ENCODE data around the gene CREBRF. TPM values are rescaled to one million over a fixed set of nuclear protein-coding genes. Genes with fewer than 3 reads are reported as not detected.
"Not testable (repeated sequence)": the region's sequence is repeated elsewhere in the genome, so short reads cannot be mapped to it uniquely, and the experiment has no call there.

The CREBRF gene
- total RNA-seq, 1 experiment from 2014 or later = 3.1 TPM

DNA sequence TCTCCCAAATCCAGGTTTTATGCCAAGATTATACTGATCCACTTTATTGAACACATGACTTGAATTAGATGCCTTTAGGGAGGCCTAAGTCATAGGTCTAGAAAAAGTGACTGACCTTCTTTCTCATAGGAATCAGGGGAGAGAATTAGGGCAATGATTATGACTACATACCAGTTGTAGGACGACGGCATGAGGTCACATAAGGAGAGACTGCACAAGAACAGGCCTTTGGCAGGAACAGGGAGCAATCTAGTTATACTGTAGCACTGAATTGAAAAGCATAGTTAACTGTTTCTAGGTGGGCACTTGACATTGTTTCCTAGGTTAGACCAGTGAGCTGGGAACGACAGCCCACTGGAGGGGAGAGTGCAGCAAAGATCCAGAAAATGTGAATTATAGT is 22.7 kb downstream of the CREBRF start:
- DNase-seq (ENCODE audit: low read depth) = no peak

DNA sequence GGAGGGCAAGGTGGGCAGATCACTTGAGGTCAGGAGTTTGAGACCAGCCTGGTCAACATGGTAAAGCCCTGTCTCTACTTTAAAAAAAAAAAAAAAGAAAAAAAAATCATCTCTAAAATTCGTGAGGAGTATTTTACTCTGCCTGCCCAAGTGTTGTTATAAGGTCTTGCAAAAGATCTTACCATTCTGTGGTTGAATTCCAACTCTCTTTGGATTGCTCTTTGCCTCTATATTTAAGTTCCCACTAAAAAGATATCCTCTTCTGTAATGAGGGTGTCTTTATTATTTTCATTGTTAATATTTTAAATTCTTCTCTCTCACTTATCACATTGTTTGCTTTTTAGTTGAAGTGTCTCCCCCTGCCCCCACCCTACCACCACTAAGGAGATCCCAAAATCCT is 33.4 kb downstream of the CREBRF start:
- DNase-seq (ENCODE audit: low read depth) = no peak

DNA sequence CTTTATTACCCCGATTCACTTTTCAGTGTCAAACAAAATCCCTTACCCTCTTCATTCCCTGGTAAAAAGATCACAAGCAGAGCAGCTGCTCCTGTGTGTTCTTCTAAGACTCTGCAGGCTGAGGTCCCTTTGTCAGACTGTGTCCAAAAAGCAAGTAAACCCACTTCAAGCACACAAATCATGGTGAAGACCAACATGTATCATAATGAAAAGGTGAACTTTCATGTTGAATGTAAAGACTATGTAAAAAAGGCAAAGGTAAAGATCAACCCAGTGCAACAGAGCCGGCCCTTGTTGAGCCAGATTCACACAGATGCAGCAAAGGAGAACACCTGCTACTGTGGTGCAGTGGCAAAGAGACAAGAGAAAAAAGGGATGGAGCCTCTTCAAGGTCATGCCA is 34.5 kb downstream of the CREBRF start:
- no peak for DNase-seq (ENCODE audit: low read depth)

DNA sequence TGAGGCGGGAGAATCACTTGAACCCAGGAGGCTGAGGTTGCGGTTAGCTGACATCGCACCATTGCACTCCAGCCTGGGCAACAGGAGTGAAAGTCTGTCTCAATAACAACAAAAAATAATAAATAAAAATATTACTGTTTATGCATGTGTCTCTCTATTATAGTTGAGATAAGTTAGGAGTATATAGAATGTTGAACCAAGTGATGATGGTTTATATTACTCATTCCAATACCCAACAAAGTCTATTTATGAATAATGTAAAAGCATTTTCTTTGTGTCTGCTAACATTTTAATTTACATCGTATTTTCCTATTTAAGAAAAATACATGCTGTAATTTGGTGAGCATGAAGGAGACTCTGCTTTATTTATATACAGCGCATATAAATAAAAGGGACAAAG is 35.8 kb downstream of the CREBRF start:
- no peak for DNase-seq (ENCODE audit: low read depth)

DNA sequence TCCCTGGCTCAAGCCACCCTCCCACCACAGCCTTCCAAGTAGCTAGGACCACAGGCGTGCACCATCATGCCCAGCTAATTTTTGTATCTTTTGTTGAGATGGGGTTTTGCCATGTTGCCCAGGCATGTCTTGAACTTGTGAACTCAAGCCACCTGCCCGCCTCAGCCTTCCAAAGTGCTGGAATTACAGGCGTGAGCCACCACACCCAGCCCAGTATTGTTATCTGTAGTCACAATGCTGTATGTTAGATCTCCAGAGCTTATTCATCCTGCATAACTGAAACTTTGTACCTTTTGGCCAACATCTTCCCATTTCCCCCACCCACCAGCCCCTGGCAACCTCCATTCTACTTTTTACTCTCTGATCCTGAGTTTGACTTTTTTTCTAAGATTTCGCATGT is 37.5 kb downstream of the CREBRF start:
- DNase-seq (ENCODE audit: low read depth) = no peak

DNA sequence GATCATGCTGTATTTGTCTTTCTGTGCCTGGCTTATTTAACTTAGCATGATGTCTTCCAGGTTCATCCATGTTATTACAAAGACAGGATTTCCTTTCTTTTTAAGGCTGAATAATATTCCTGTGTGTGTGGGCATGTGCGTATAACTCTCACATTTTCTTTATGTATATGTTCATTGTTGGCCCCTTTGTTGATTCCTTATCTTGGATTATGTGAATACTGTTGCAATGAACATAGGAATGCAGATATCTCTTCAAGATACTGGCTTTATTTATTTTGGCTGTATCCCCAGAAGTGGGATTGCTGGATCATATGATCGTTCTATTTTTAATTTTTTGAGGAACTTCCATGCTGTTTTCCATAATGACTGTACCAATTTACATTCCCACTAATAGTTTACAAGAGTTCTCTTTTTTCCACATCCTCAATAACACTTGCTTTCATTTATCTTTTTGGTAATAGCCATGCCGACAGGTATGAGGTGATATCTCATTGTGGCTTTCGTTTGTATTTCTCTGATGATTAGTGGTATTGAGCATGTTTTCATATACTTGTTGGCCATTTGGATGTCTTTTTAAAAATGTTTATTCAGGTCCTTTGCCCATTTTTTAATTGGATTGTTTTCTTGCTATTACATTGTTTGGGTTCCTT is 38.0 kb downstream of the CREBRF start:
- peak; percentile 53 for DNase-seq (ENCODE audit: low read depth)

DNA sequence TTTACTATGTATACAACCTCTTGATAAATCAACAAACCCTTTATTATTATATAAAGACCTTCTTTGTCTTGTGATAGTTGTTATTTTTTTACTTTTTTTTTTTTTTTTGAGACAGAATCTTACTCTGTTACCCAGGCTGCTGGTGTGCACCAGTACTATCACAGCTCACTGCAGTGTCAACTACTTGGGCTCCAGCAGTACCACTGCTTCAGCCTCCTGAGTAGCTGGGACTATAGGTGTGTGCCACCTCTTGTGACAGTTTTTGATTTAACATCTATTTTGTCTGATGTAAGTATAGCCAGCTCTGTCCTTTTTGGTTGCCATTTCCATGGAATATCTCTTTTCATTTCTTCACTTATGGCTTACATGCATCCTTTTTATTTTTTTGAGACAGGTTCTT is 42.6 kb downstream of the CREBRF start:
- DNase-seq (ENCODE audit: low read depth) = no peak

DNA sequence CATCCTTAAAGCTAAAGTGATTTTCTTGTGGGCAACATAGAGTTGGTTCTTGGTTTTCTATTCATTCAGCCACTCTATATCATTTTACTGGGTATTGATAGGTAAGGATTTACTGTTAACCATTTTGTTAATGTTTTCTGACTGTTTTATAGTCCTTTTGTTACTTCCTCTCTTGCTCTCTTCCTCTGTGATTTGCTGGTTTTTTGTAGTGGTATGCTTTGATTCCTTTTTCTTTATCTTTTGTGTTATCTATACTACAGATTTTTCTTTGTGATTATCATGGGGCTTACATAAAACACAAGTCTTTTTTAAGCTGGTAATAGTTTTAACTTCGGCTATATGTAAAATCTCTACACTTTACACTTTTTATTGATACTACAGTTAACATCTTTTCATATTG is 43.3 kb downstream of the CREBRF start:
- no peak for DNase-seq (ENCODE audit: low read depth)

DNA sequence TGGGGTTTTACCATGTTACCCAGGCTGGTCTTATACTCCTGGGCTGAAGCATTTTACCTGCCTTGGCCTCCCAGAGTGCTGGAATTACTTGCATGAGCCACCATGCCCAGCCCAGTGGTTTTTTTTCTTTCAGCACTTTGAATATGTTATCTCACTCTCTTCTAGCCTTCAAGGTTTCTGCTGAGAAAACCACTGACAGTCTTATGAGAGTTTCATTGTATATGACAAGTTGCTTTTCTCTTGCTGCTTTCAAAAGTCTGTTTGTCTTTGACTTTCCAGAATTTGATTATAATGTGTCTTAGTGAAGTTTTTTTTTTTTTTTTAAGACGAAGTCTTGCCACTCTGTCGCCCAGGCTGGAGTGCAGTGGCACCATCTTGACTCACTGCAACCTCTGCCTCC is 45.1 kb downstream of the CREBRF start:
- no peak for DNase-seq (ENCODE audit: low read depth)

DNA sequence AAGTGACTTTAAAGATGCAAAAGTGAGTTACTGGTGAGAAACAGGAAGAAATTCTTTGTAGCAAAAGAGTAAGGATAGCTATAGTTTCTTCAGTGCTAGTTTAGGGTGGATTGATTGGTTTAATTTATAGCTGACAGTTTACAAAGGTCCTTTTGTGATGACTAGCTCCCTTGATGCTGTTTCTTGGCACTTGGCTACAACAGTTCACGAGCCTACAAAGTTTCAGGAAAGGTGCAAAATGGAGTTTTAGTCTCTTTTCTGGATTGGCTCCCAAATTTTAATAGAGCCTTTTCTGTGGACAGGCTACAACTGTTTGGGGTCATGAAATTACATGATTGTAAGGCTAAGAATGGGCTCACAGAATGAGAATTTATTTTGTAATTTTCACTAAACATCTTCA is 47.3 kb downstream of the CREBRF start:
- DNase-seq (ENCODE audit: low read depth) = no peak

DNA sequence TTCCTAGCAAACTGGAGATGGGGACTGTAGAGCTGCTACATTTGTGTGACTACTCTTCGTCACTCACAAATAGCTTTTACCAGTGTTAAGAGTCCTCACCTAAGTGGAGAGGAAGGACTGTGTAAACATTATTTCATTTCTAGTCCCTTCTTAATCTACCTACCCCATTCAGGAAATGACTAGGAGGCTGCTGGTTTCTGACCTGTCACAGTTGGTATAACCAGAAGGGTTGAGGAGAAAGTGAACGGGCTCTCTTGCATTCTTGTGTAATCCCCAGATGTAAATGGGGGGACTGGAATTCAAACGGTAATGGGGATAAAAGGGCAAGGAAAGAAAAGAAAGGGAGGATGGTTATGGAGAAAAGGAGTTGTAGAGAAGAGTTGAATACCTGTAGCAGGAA is 52.8 kb downstream of the CREBRF start:
- DNase-seq (ENCODE audit: low read depth) = no peak

DNA sequence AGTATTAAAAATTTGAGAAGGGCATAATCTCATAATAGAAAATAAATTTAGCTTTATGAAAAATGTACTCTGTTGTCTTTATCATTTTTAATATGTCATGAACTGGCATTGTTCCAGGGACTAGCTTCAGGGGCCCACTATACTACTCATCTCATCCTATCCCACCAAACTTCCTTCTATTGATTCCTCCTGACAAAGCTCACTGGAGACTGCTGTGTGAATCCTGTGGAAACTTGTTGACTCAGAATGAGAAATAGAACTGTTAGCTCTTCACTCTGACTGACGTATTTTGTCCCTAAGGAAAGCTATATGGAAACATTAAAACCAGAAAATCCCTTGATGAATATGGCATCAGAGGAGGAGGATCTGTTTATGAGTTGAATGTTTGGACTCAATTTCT is 58.4 kb downstream of the CREBRF start:
- DNase-seq (ENCODE audit: low read depth) = no peak

DNA sequence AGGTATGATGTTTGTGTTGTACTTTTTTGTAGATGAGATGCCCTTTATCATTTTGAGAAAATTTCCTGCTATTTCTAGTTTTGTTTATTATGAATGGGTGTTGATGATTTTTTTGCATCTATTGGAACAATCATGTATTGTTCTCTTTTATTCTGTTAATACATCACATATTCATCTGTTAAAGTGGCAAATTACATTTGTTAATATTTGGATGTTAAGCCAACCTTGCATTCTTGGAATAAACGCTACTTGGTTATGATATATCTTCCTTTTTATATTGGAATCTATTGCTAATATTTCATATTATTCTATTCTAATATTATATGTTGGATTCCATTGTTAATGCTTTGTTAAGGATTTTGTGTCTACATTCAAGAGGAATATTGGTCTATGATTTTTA is 63.6 kb downstream of the CREBRF start:
- DNase-seq (ENCODE audit: low read depth) = no peak

DNA sequence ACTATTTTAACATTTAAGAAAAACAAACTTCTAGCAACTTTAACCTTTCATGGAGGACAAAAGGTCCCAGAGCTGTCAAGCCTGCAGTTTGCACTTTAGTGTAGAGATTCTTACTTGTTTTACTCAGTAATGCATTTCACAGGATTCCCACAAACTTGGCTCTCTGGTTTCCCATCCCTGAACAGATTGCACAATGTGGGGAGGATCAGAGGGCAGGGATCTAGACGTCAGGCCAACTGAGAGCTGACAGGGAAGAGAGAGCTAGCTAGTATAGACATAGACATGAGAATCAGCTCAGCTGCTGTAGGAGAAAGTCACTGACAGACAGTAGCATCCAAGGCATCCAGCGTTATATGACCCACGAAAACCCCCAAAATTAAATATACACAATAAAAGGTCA is 67.3 kb downstream of the CREBRF start:
- no peak for DNase-seq (ENCODE audit: low read depth)

DNA sequence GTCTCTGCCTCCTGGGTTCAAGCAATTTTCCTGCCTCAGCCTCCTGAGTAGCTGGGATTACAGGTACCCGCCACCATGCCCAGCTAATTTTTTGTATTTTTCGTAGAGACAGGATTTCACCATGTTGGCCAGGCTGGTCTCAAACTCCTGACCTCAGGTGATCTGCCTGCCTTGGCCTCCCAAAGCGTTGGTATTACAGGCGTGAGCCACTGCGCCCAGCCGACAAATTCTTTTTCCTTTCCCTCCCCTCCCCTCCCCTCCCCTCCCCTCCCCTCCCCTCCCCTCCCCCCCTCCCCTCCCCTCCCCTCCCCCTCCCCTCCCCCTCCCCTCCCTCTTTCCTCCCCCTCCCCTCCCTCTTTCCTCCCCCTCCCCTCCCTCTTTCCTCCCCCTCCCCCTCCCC is 76.0 kb downstream of the CREBRF start:
- DNase-seq (ENCODE audit: low read depth) = not testable (repeated sequence)

DNA sequence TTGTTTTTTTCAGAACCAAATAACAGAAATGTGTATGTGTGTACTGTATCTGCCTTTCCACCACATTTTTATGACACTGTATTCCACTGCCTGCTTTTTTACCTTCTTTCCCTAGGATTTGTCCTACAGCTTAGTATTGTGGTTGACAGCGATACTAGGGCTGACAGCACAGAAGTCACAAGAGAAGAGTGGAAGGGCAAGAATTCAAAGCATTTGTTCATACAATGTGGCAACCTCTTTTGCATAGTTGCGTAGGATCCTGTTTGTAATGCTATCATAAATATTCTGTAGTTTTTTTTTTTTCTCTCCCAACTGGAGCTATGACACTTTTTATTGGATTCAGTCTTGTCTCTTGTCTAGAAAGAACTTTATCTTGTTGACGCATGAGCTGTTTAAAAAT is 82.6 kb downstream of the CREBRF start:
- DNase-seq (ENCODE audit: low read depth) = no peak

DNA sequence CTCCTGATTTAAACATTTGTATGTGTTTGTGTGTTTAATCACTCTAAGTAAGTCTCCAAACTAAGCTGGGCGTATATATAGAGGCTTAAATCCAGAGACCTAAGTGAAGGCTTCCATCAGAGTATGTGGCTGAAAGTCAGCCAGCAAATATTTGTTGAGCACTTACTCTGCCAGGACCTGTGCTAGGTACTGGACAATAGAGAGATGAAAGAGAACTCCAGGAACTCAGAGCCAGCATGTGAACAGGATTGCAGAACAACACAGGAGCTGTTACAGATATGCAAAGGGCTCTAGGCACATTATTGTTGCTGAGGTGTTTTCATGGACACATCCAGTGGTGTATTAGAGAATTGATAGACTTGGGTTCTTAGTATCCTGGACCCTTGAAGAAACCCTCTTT is 83.5 kb downstream of the CREBRF start:
- no peak for DNase-seq (ENCODE audit: low read depth)

DNA sequence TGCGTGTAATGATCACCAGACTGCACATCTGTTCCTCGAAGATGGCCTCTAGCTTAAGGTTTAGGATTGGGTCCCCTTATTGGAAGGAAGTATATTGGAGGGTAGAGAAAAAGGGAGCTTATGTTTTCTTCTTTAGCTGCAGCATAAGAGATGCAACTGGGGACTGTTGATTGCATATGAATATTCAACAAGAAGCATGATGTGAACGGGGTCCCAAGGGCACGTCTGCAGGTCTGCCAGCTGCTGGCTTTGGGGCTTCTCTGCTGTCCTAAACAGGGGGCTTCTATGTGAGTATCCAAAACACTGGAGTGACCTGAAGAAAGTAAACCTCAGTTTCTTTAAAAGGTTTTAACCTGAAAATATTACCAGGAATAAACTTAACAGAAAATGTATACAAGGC is 84.6 kb downstream of the CREBRF start:
- no peak for DNase-seq (ENCODE audit: low read depth)

DNA sequence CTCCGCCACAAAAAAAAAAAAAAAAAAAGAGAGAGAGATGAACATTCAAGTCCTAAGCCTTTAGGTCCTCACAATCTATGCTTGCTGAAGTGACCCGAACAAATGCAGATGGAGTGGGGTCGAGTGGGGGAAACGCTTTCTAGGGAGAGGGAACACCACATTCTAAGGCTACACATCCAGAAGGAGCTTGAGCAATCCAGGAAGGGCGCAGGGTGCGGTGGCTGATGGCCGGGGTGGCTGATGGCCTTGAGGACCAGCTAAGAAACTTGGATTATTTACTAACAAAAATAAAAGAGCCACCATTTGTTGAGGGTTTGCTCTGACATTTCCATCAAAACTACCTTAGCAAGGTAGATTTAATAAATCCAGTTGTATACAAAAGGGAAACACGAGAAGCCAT is 87.4 kb downstream of the CREBRF start:
- DNase-seq (ENCODE audit: low read depth) = no peak

DNA sequence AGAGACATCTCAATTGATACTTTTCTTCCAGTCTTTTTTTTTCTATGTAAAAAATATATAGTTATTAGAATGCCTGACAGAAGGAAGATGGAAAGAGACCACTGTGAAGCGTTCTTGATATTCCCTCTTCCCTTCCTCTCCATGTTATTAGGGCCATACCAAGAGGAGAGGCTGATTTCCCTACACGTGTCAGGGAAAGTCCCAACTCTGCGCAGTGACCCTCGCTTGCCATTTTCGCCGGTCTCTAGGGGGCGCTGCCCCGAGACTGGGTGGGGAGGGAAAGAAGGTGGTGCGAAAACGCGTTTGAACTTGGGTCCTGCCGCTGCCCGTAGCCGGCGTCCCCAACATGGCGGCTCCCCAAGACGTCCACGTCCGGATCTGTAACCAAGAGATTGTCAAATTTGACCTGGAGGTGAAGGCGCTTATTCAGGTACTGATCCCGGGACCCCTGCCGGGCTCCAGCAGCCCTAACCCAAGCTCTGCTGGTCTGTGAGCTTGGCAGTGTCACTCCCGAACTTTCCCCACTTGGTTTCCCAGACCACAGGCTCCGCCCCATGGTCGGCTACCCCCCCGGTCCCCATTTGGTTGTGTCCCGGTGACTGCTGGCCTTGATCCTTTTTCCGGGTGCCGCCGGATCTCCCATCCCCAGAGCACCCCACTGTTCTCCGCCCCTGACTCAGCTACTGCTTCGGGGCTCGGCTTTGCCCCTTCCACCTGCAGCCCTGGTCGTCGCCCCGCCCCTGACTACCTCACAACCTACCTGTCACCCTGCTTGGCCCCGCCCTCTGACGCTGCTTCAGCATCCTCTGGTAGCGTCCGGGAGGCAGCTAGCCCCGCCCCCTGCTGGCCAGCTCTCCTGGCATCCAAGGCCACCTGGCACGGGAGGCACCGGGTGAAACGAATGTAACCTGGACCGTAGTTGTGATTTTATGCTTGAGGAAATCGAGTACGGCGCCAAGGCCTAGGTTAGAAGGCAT is 88.3 kb downstream of the CREBRF start, which contains the start of gene BNIP1:
TSS of gene BNIP1 (plus strand) at position 332 of the 977 bp plus-strand sequence. CDS start at position 347, 15 bp downstream.
- peak; percentile 97 for DNase-seq (ENCODE audit: low read depth)

DNA sequence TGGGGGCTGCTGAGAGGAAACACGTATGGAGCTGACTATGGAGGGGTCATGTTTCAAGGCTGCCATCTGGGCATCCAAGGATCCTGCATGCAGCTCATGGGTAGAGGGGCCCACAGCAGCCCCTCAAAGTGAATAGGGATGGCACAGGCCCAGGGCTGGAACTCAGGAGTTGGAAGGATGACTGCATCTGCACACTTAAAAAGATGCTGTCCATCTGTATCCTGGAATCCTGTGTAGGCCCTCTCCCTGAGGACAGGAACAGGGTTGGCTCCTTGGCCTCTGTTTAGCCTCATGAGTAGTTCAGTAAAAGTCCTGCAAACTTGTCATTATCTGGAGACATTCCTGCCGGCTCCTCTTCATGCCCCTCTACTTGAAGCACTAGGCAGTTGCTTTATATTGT is 92.2 kb downstream of the CREBRF start:
- no peak for DNase-seq (ENCODE audit: low read depth)

DNA sequence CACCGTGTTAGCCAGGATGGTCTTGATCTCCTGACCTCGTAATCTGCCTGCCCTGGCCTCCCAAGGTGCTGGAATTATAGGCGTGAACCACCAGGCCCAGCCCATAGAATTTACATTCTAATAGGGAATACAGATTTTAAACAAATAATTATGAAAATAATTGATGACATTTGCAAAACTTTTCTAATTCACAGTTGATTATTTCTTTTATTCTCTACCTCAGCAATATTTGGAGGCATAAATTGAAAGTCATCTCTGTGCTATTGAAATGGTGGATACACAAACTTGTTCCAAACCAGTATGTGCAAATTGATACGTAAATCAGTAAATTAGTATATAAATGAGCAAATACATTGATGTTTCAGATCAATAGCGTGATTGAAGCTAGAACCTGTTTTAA is 96.4 kb downstream of the CREBRF start:
- DNase-seq (ENCODE audit: low read depth) = no peak

DNA sequence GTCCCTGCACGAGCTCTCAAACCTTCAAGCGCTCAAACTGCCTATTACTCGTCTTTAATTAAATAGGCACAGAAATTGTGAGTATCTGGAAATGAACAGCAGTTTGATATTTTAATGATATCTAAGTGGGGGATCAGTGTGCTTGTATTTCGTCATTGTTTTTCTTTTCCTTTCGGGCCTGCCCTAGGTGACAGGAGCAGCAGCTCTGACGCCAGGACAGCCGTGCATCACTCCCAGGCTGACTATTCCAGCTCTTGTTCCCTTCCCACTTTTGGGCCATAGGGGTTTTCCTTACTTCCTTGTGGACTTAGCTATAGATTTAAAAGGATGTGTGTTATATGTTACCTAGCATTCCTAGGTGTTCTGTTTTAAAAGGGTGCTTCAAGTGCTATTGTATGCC is 97.7 kb downstream of the CREBRF start:
- no peak for DNase-seq (ENCODE audit: low read depth)

Data from Daoy (cell line).